ENCODE results near the gene SCOC. TPM values are rescaled to one million over a fixed set of nuclear protein-coding genes. Genes with fewer than 3 reads are reported as not detected.
A peak's percentile ranks its signal among the peaks of the same experiment; 100 is the strongest.

SCOC gene
- total and polyA plus RNA-seq, 2 of the 4 experiments (the other 2 are of a cell fraction), result 12.9 to 33.2 TPM

- no peak overlapping the region for H4K8ac ChIP-seq (ENCODE audit: low read depth in 2 of 2, low read length in 2 of 2)
- peaks cover 5% of the 10 kb centered on the region for H3K4me1 ChIP-seq (ENCODE audit: control insufficient read depth, insufficient read depth, low read length)
- no peak overlapping the region for H2BK20ac ChIP-seq (ENCODE audit: low read depth, low read length)
- intact Hi-C loops (cut with micrococcal nuclease) (no loop called here), dilution Hi-C loops (cut with HindIII; ENCODE audit: low sequenced_read_pairs, unreplicated experiment) (no loop called here), in situ Hi-C loops (cut with MboI; ENCODE audit: low sequenced_read_pairs) (no loop called here)
- no peak overlapping the region for H2BK120ac ChIP-seq (ENCODE audit: low read depth, low read length)
- no peak overlapping the region for H2AK5ac ChIP-seq (ENCODE audit: low read depth, low read length)
- no peak overlapping the region for H3K4ac ChIP-seq (ENCODE audit: low read depth, low read length)
- no peaks in the 10 kb centered on the region for H4K20me1 ChIP-seq (ENCODE audit: insufficient read depth, low read length)
- WGBS, 2 experiments (ENCODE audit: extremely low coverage in 2 of 2, insufficient read length in 1 of 2), result no CpG with 5 or more reads among the region's 1 CpG
- ChIA-PET CTCF (interaction anchor here (0.7 to 1.6 kb wide), 8 partner anchors 14 to 727 kb away, joined by 3 to 7 read pairs (median 3); no protein-coding TSS in a partner anchor), POLR2A (ENCODE audit: unreplicated experiment) (no interaction called here)
- H3K4me2 ChIP-seq (ENCODE audit: low read depth, low read length), result no peak overlapping the region
- H3K23ac ChIP-seq (ENCODE audit: low read depth, low read length), result no peak overlapping the region
- TF ChIP-seq CHD1 (IDR thresholded peaks at IDR 0.05; ENCODE audit: low read depth, low read length) (no peak), POLR2A (IDR thresholded peaks at IDR 0.05; ENCODE audit: low read depth, low read length) (no peak), NFE2L2 (IDR thresholded peaks at IDR 0.05; ENCODE audit: low read depth, low read length) (no peak), CTCF (conservative IDR thresholded peaks at IDR 0.05; ENCODE audit: low read depth, low read length) (peak; percentile 51), BHLHE40 (IDR thresholded peaks at IDR 0.05; ENCODE audit: low read depth, low read length) (no peak), RCOR1 (IDR thresholded peaks at IDR 0.05; ENCODE audit: insufficient replicate concordance, low read length) (no peak), FOS (IDR thresholded peaks at IDR 0.05; ENCODE audit: low read depth, low read length) (no peak), RAD21 (IDR thresholded peaks at IDR 0.05; ENCODE audit: low read length) (peak; percentile 42), SMC3 (IDR thresholded peaks at IDR 0.05; ENCODE audit: low read depth, low read length) (peak; percentile 38; the same call in 1 of the 2 replicates), MAFK (IDR thresholded peaks at IDR 0.05; ENCODE audit: low read depth, low read length) (no peak), RFX5 (IDR thresholded peaks at IDR 0.05; ENCODE audit: low read depth, low read length) (no peak), ELK1 (IDR thresholded peaks at IDR 0.05; ENCODE audit: borderline replicate concordance, low read depth, low read length) (no peak), CEBPB (IDR thresholded peaks at IDR 0.05; ENCODE audit: low read depth, low read length) (no peak), MXI1 (IDR thresholded peaks at IDR 0.05; ENCODE audit: borderline replicate concordance, low read depth, low read length) (no peak), USF2 (IDR thresholded peaks at IDR 0.05; ENCODE audit: low read depth, low read length) (no peak), MAZ (IDR thresholded peaks at IDR 0.05; ENCODE audit: borderline replicate concordance, low read depth, low read length) (no peak)
- no peak overlapping the region for H3K9ac ChIP-seq (ENCODE audit: low read depth, low read length)
- H3K36me3 ChIP-seq (ENCODE audit: control insufficient read depth, insufficient read depth, low read length), result no peaks in the 10 kb centered on the region
- ATAC-seq (ENCODE audit: low read depth) (peak; percentile 55; the same call in 1 of the 2 replicates), DNase-seq (peak; percentile 55)
- no peak overlapping the region for H3K4me3 ChIP-seq (ENCODE audit: insufficient read depth, low read depth, low read length)
- H2BK5ac ChIP-seq (ENCODE audit: low read depth, low read length, poor library complexity, severe bottlenecking), result no peak overlapping the region
- no peaks in the 10 kb centered on the region for H3K9me3 ChIP-seq (ENCODE audit: control insufficient read depth, insufficient read depth, low read length)
- BruUV-seq (replicated peaks), result no TSS peak
- no peak overlapping the region for H3K18ac ChIP-seq (ENCODE audit: low read depth, low read length)
- H3K27me3 ChIP-seq (ENCODE audit: control insufficient read depth, insufficient read depth, low read length), result no peaks in the 10 kb centered on the region
- H4K91ac ChIP-seq (ENCODE audit: insufficient read depth, low read depth, low read length), result no peak overlapping the region
- H2BK15ac ChIP-seq (ENCODE audit: low read depth, low read length), result no peak overlapping the region
- no peak overlapping the region for H4K5ac ChIP-seq (ENCODE audit: low read depth, low read length)
- no peak overlapping the region for H3K14ac ChIP-seq (replicated peaks; ENCODE audit: low read depth, low read length)
- no peak overlapping the region for H2AFZ ChIP-seq (replicated peaks; ENCODE audit: low read length, poor library complexity)
- no peak overlapping the region for H2AK9ac ChIP-seq (replicated peaks; ENCODE audit: low read depth, low read length, poor library complexity)
- no peaks in the 10 kb centered on the region; the same call in 1 of the 2 replicates for H3K9me1 ChIP-seq (ENCODE audit: insufficient read depth, low read length)
- H3K56ac ChIP-seq (ENCODE audit: extremely low read depth, insufficient read depth, low read length), result no peak overlapping the region
- no peak overlapping the region for H3K27ac ChIP-seq (ENCODE audit: insufficient read depth, low read length)
- no peaks in the 10 kb centered on the region for H3K79me1 ChIP-seq (ENCODE audit: low read depth in 1 of 2, low read length in 2 of 2)
Measured at GRCh38 chr4:140330311-140330900, 43.0 kb upstream of the SCOC start.
